GM10847 (cell line): ENCODE results near the gene SYNM.

Experiments used
- POLR2A ChIP-seq: IDR thresholded peaks from 2 replicates; pipeline ENCODE4 v1.6.1; 2011; ENCODE audit not compliant: insufficient read length; ENCODE audit errors: extremely low read depth

Gene SYNM

GRCh38 chr15:99113547-99114271 lies 8.8 kb downstream of the SYNM start:
- no peak for TF ChIP-seq POLR2A

GRCh38 chr15:99114511-99115299 lies 9.8 kb downstream of the SYNM start:
- TF ChIP-seq POLR2A, result no peak

- TF ChIP-seq POLR2A, result no peak
These were observed 10.7 kb downstream of the SYNM start for GRCh38 chr15:99115300-99116215.

- TF ChIP-seq POLR2A, result no peak
These were observed 12.2 kb downstream of the SYNM start for GRCh38 chr15:99117111-99117510.

- no peak for TF ChIP-seq POLR2A
These were observed 12.8 kb downstream of the SYNM start for GRCh38 chr15:99117563-99118257.

GRCh38 chr15:99118258-99118632 lies 13.4 kb downstream of the SYNM start:
- no peak for TF ChIP-seq POLR2A

- no peak for TF ChIP-seq POLR2A
These were observed 14.1 kb downstream of the SYNM start for GRCh38 chr15:99118801-99119546.

GRCh38 chr15:99120050-99120777 lies 15.3 kb downstream of the SYNM start:
- TF ChIP-seq POLR2A, result no peak

GRCh38 chr15:99121207-99121606 lies 16.3 kb downstream of the SYNM start:
- no peak for TF ChIP-seq POLR2A

- no peak for TF ChIP-seq POLR2A
These were observed 17.0 kb downstream of the SYNM start for GRCh38 chr15:99121691-99122410.

- no peak for TF ChIP-seq POLR2A
These were observed 18.2 kb downstream of the SYNM start for GRCh38 chr15:99122831-99123712.
